ENCODE data around the gene HMGB1. TPM values are rescaled to one million over a fixed set of nuclear protein-coding genes. Genes with fewer than 3 reads are reported as not detected.
"Not testable (repeated sequence)": the region's sequence is repeated elsewhere in the genome, so short reads cannot be mapped to it uniquely, and the experiment has no call there.

HMGB1 gene
- total RNA-seq, 1 donor from 2014 or later: 153 TPM

DNA sequence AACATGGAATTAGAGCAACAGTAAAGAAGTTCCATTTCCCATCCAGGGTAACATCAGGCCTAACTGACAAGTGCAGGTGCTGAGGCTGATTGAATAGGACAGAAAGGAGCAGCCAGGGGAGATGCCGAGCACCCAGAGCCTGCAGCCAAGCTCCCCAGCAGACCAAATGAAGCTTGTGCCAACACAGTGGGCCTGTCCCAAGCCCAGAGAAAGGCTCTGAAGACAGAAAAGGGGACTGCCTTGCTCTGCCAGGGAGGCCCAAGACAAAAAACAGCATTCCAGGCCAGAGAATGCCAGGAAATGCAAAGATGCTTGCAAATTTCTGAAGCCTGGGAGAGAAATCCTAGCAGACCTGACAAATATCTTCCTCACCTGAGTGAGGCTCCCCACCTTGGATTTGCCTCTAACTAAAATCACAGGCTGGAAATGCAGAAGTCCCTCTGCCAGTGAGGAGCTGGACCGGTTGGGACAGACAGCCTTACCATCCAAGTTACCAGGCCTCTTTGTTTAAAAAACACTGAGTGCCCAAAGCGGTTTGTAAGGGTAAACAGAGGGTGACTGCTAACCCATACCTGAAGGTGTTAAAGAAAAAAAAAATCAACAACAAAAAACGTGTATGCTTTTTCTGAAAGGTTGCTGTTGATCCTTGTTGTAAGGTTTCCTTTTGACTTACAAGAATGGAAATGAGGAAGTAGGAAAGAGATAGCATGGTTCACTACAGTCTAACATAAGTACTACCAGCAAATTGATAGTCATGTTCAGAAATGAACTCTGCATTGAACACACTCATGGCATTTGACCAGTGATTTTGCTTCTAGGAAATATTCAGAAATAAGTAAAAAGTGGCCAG lies 11.8 kb upstream of the HMGB1 start:
- intact Hi-C loops (cut with DNase I): loop anchor here (10.0 kb wide), 1 partner anchor 67 kb away; no protein-coding TSS in a partner anchor
- no peak for DNase-seq (ENCODE audit: low spot score)

DNA sequence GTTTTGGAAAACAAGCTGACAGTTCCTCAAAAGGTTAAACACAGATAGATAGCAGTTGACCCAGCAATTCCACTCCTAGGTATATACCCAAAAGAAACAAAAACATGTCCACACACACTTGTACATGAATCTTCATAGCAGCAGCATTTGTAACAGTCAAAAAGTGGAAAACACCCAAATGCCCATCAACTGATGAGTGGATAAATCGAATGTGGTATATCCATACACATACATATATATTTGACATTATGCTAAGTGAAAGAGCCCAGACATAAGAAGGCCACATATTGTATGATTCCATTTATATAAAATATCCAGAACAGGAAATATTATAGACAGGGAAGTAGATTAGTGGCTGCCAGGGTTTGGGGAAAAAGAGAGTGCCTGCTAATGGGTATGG lies 7.9 kb upstream of the HMGB1 start:
- intact Hi-C loops (cut with DNase I): loop anchor here (10.0 kb wide), 1 partner anchor 71 kb away; no protein-coding TSS in a partner anchor
- DNase-seq (ENCODE audit: low spot score): no peak

DNA sequence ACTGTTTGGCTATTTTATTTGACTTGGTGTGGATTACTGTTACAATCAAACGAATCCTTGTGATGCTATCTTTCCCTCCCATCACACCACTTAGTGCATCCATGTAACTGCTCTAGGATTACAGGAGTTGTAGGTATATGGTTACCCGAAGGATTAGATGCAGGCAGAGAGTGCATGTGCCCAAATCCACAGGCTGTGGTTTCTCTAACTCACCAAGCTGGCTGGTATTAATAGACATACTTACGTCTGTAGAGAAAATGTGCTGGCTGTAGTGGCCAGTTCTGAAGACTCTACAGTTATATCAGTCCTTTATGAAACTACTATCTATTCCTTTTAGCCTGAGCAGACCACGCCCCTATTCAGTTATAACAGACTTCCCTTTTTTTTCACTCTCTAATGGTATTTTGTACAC lies 1.1 kb upstream of the HMGB1 start:
- intact Hi-C loops (cut with DNase I): loop anchor here (10.0 kb wide), 1 partner anchor 208 kb away; no protein-coding TSS in a partner anchor
- DNase-seq (ENCODE audit: low spot score): no peak

DNA sequence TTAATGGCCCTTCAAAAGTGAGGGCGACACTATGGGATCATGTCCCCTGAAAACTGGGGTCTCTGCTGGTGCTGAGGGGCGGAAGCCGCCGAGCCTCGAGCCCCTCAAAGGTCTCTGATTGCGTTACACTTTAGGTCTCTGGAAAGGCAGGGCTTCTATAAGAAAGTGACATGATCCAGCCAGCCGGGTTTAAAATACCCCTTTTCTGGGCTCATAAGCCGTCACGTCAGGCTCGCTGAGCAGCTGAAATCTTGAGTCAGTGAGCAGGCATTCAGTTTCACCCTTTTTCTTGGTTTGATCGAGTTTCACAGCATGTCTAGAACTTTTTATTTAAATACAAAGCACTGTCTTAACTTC lies 600 bp upstream of the HMGB1 start:
- intact Hi-C loops (cut with DNase I): loop anchor here (10.0 kb wide), 1 partner anchor 208 kb away; no protein-coding TSS in a partner anchor

DNA sequence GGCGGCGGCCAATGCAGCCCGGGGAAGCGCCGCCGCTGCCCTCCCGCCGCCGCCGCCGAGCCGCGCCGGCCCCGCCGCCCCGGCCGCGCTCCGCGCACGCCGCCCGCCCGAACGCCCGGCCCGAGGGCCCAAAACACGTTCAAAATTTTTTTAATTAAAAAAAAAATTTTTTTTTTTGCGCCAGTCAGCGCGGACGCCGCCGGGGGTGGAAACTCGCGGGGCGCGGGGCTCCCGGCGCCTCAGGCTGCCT lies 468 bp downstream of the HMGB1 start:
- no peak for DNase-seq (ENCODE audit: low spot score)
- intact Hi-C loops (cut with DNase I): loop anchor here (2.0 to 10.0 kb wide), 2 partner anchors 44 to 210 kb away; no protein-coding TSS in a partner anchor

More for the DNA sequence above, 600 bp upstream of the HMGB1 start:
- DNase-seq (ENCODE audit: low spot score): no peak

DNA sequence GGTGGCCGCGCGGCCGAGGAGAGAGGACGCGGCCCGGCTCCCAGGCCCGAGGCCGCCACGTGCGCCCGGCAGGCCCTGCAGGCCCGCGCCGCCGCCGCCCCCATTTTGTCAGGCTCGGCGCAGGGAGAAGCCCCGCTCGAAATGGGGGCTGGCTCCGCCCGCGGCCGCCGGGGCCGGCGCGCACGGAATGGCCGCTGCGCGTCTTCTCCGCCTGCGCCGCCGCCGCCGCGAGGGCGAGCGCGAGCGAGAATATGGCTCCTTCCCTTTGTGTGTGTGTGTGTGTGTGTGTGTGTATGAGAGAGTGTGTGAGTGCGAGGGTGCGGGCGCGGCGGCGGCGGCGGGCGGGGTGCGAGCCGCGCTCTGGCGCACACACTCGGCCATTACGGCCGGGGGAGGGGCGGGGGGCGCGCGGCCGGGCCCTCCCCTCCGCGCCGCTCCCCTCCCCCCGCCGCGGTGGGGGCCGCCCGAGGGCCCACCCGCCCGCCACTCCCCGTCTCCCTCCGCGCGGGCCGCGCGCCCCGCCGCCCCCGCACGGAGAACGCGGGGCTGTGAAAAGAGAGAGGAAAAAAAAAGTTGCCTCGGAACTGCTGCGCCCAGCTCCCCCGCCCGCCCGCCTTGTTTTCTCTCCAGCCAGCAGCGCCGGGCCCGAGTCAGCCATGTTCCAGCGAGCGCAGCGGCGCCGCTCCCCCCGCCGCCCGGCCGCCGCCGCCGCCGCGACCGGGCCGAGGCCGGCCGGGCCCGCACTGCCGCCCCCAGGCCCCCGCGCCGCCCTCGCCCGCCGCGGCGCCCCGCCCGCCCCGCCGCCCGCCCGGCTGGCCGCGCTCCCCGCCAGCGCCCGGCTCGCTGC lies 1.0 kb downstream of the HMGB1 start:
- intact Hi-C loops (cut with DNase I): loop anchor here (1.0 to 10.0 kb wide), 5 partner anchors 44 to 210 kb away; partner anchors contain the start of gene USPL1
- DNase-seq (ENCODE audit: low spot score): peak; percentile 83

DNA sequence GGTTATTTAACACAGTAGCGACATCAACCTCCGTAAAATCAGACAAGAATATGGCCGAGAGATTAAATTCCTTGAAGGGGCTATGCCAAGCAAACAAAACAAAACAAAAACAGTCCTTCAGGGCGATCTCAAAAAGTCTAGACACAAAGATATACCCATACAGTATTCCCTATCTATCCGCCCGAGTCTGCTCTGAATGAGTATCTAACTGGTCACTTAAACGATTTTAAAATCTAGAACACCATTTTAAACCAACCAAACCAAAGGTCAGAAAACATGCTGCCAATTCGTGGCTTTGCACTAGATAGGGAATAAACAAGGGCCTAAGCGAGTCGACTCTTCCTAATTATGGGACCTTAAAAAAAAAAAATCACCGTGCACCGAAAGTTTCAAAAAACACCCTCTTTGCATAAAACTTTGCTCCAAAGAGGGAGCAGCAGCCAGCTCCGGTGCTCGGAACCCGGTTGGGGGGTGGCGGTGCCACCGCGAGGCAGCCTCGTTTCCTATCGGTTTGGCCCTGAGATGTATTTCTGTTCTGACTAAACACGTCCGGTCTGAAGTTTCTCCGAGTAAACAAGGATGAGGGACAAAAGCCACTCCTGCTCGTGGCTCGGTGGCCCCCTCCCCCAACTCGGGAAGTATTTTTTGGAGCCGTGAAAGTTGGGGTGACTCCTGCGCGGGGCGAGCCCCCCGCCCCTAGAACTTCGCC lies 1.8 kb downstream of the HMGB1 start:
- DNase-seq (ENCODE audit: low spot score): no peak
- intact Hi-C loops (cut with DNase I): loop anchor here (1.0 to 10.0 kb wide), 7 partner anchors 43 to 339 kb away; partner anchors contain the start of gene USPL1

DNA sequence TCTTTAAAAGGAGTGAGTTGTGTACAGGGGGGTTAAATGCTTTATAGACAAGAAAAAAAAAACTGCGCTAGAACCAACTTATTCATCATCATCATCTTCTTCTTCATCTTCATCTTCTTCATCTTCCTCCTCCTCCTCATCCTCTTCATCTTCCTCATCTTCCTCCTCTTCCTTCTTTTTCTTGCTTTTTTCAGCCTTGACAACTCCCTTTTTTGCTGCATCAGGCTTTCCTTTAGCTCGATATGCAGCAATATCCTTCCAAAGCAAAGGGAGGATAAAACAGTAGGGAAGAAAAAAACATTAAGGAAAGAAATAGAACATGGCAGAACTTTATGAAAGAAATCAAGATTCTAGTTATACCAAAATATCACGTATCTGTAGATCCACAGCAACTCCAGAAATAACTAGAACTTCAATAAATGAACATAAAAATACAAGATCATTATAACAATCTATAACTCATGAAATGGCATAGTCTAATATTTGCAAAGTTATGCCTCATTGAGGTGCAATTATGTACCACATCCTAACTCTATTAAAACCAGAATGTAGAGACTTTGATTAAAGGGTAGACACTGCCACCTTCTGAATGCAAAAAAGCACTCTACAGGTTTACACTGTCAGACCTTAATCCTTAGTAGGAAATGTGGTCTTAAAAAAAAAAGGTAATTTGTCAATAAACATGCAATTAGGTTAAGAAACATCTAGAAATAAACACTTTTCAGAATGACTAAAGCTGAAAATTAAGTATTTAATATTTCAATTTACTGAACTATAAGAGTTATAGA lies 4.3 kb downstream of the HMGB1 start:
- DNase-seq (ENCODE audit: low spot score): not testable (repeated sequence)
- intact Hi-C loops (cut with DNase I): loop anchor here (1.0 to 10.0 kb wide), 5 partner anchors 53 to 341 kb away; no protein-coding TSS in a partner anchor

DNA sequence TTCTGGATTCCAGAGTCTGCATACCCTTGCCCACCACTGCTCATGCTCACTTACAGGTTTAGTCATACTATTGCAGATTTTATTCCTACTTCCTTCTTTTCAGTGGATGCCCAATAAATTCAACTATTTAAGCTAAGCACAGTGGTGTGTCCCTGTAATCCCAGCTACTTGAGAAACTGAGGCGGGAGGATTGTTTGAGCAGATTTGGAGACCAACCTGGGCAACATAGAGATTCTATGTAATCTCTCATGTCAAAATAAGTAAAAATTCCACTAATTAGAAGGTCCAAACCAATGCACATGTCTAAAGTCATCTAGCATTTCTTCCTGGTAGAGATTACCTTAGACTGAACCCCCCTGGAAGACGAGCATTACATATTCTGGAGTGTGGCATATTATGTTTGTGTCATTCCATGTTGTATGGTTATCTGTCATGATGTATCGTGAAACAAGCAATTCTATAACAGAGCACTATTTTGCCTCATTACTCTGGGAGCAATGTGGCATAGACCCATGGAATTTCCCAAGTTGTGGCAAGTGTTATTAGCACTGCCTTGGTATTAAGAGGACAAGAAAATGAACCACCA lies 8.3 kb downstream of the HMGB1 start:
- DNase-seq (ENCODE audit: low spot score): no peak
- intact Hi-C loops (cut with DNase I): no loop called here

DNA sequence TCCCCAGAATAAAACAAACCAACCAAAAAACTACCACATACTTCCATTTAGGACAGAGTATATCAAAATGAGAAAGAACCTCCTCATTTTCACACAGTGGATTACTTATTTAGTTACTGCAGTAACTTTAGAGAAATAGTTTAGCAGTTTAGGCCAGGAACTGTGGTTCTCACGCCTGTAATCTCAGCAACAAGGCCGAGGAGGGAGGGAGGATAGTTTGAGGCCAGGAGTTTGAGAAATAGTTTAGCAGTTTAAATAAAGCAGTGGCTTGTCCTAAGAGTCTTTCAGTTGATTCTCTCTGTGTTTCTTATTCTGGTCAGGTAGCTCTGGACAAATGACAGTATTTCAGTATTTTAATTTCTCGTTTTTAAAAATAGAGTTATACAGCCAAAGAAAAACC lies 9.4 kb downstream of the HMGB1 start:
- intact Hi-C loops (cut with DNase I): no loop called here

DNA sequence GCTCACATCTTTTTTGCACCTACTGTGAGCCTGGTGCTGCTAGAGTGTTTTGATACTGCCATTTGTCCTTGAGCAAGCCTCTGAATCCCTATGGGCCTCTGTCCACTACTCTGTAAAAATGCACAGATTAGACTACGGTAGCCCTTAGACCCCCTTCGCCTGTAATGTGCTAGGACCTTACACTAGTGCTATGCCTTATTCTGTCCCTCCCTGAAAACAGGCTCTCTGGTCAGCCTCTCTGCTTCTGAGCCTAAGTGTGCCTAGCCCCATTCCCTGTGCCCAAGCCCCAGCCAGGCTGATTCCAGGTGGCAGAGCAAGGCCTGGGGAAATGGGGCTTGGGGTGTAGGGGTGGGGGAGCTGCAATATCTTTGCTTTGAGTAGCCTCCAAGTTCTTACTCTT lies 10.7 kb downstream of the HMGB1 start:
- intact Hi-C loops (cut with DNase I): no loop called here
- no peak for DNase-seq (ENCODE audit: low spot score)

More for the DNA sequence above, 9.4 kb downstream of the HMGB1 start:
- DNase-seq (ENCODE audit: low spot score): no peak

DNA sequence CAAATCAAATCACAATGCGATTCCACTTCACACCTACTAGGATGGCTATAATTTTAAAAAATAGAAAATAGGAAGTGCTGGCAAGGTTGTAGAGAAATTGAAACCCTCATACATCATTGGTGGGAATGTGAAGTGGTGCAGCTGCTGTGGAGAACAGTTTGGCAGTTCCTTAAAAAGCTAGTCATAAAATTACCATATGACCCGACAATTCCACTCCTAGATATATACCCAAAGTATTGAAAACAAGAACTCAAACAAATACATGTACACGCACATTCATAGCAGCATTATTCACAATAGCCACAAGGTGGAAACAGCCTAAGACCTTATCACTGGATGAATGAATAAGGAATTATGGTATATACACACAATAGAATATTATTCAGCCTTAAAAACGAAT lies 12.0 kb downstream of the HMGB1 start:
- intact Hi-C loops (cut with DNase I): no loop called here
- no peak for DNase-seq (ENCODE audit: low spot score)

DNA sequence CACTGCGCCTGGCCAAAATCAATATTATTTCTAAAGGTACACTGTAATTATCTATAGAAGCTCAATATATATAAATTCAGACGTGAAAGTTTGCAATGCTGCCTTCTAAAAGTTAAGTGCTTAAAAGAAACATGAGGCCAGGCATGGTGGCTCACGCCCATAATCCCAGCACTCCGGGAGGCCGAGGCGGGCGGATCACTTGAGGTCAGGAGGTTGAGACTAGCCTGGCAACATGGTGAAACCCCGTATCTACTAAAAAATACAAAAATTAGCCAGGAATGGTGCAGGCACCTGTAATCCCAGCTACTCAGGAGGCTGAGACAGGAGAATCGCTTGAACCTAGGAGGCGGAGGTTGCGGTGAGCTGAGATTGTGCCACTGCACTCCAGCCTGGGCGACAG lies 14.3 kb downstream of the HMGB1 start:
- intact Hi-C loops (cut with DNase I); DNase-seq (ENCODE audit: low spot score): not testable (repeated sequence)

DNA sequence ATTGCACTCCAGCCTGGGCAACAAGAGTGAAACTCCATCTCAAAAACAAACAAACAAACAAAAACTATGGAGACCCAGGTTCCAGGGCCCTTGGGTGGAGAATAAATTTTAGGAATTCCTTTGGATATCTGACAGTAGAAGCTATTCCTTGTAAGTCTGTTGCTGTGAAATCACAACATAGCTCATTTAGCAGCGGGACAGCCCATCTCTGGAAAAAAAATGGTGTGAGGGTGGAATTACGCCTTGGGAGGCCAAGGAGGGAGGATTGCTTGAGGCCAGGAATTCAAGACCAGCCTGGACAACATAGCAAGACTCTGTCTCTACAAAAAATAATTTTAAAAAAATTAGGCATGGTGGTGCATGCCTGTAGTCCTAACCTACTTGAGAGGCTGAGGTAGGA lies 15.7 kb downstream of the HMGB1 start:
- intact Hi-C loops (cut with DNase I): no loop called here
- DNase-seq (ENCODE audit: low spot score): no peak

DNA sequence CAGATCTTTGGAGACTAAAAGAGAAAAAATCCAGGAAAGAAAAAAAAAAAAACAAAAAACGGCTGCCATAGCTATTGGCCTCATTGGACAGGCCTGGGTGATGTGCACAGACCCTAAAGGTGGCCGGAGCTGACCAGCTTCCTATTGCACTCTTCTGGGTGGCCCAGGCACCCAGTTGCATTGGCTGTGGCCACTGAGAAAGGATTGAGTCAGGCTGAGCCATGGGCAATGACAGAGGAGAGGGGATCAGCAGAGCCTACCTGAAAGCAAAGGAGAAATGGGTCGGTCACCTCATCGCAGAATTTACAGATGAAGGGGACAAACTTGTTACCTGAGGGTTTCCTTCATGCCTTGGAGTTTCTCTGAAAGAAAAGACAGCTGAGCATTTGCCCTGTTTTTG lies 17.3 kb downstream of the HMGB1 start:
- no peak for DNase-seq (ENCODE audit: low spot score)
- intact Hi-C loops (cut with DNase I): loop anchor here (5.0 kb wide), 1 partner anchor 41 kb away; no protein-coding TSS in a partner anchor

DNA sequence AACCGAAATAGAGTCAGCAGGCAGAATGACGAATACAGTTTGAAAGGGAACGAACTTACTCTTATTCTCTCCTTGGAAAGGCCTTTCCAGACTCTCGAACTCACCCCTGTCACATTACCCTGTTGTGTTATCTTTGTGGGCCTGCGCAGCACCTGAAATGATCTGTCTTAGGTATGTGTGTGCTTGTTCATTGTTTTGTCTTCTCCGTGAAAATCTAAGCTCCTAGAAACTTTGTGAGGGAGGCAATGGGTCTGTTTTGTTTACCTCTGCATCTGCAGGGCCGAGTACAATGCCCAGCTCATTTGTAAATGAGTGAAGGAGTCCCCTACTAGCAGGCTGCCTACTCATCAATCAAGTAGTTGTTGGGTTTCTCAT lies 19.6 kb downstream of the HMGB1 start:
- intact Hi-C loops (cut with DNase I): loop anchor here (5.0 kb wide), 1 partner anchor 39 kb away; no protein-coding TSS in a partner anchor

DNA sequence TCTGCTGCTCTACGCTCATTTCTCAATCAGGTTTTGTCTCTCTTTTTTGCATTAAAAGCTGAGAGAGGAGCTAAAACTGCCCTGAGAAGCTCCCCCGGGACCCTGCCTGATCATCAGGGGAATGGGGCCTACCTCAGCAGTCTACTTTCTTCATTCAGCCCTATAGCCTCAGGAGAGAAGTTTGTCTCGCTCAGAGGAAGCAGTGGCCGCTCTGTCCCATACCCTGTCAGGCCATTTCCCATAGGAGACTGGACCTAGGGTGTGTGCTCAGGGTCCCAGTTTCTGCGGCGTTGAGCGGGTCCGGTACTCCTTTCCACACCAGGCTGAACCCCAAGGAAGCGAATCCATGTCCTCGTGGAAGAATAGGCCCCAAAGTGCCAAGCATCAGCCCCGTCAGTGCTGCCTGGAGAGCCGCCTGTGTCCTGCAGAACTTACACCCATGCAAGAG lies 21.8 kb downstream of the HMGB1 start:
- DNase-seq (ENCODE audit: low spot score): no peak
- intact Hi-C loops (cut with DNase I): no loop called here

More for the DNA sequence above, 19.6 kb downstream of the HMGB1 start:
- no peak for DNase-seq (ENCODE audit: low spot score)

DNA sequence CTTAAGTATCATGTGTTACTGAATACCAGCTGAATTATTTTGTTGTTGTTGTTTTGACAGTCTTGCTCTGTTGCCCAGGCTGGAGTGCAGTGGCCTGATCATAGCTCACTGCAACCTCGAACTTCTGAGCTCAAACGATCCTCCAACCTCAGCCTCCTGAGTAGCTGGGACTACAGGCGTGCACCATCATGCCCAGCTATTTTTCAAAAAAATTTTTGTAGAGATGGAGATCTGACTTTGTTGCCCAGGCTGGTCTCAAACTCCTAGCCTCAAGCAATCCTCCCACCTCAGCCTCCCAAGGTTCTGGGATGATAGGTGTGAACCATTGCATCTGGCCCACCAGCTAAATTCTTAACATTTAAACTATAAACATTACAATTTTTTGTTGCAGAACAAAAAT lies 22.2 kb downstream of the HMGB1 start:
- intact Hi-C loops (cut with DNase I); DNase-seq (ENCODE audit: low spot score): not testable (repeated sequence)
